Keratinocyte (primary cell): ENCODE results near the gene TLE1. TPM values are rescaled to one million over a fixed set of nuclear protein-coding genes. Genes with fewer than 3 reads are reported as not detected.

Experiments used
- DNase-seq: peaks from one replicate; pipeline ENCODE4 v3.0.0-alpha.2; 2011; ENCODE audit warnings: low read depth, missing footprints, low spot score
- FAIRE-seq: peaks from 2 replicates; lab custom pipeline; 2011; peaks lifted over from hg19 to GRCh38; lab: Jason Lieb, UNC
- H2AFZ ChIP-seq: 2 replicates; pipeline ENCODE4 v1.6.0; 2012; ENCODE audit warnings: low read length, control low read depth, inconsistent platforms; ENCODE audit not compliant: control insufficient read depth
- H3K27ac ChIP-seq: 2 replicates; pipeline ENCODE4 v1.5.1; 2011; ENCODE audit warnings: low read length; ENCODE audit not compliant: control insufficient read depth, insufficient read depth
- H3K27me3 ChIP-seq: 3 replicates; pipeline ENCODE4 v1.6.0; 2011; ENCODE audit warnings: low read length; ENCODE audit not compliant: control insufficient read depth, insufficient read depth; ENCODE audit errors: extremely low read depth
- H3K36me3 ChIP-seq, 2 experiments: 2 replicates in 1 of 2; 3 replicates in 1 of 2; pipeline ENCODE4 v1.5.1; 2011; ENCODE audit warnings: low read length in 2 of 2, mild to moderate bottlenecking in 1 of 2; ENCODE audit not compliant: control insufficient read depth in 2 of 2, insufficient read depth in 2 of 2; ENCODE audit errors: extremely low read depth in 1 of 2
- H3K4me1 ChIP-seq: 3 replicates; pipeline ENCODE4 v1.5.1; 2011; ENCODE audit warnings: low read length; ENCODE audit not compliant: control insufficient read depth, insufficient read depth; ENCODE audit errors: extremely low read depth
- H3K4me2 ChIP-seq: 3 replicates; pipeline ENCODE4 v1.6.0; 2011; ENCODE audit warnings: low read depth, low read length; ENCODE audit not compliant: control insufficient read depth, insufficient read depth; ENCODE audit errors: extremely low read depth
- H3K4me3 ChIP-seq, 3 experiments: fragments of 200-600 bp in 1 of 3; sonication (generic) in 1 of 3; 2 replicates in 2 of 3; 3 replicates in 1 of 3; pipeline ENCODE4 v1.5.1; 2011 to 2016; ENCODE audit warnings: low read length in 3 of 3, mild to moderate bottlenecking in 3 of 3, control low read depth in 2 of 3, inconsistent platforms in 1 of 3, low read depth in 1 of 3, mixed read lengths in 1 of 3, mixed run types in 1 of 3, moderate library complexity in 1 of 3; ENCODE audit not compliant: control insufficient read depth in 2 of 3, insufficient read depth in 2 of 3; ENCODE audit errors: extremely low read depth in 1 of 3
- H3K79me2 ChIP-seq: 2 replicates; pipeline ENCODE4 v1.6.0; 2012; ENCODE audit warnings: low read length; ENCODE audit not compliant: control insufficient read depth, insufficient read depth
- H3K9ac ChIP-seq: 3 replicates; pipeline ENCODE4 v1.6.0; 2011; ENCODE audit warnings: low read length; ENCODE audit not compliant: control insufficient read depth, insufficient read depth; ENCODE audit errors: extremely low read depth
- H3K9me1 ChIP-seq: 3 replicates; pipeline ENCODE4 v1.6.0; 2011; ENCODE audit warnings: low read length; ENCODE audit not compliant: control insufficient read depth, insufficient read depth; ENCODE audit errors: extremely low read depth
- H3K9me3 ChIP-seq: 2 replicates; pipeline ENCODE4 v1.5.1; 2012; ENCODE audit warnings: low read depth, low read length; ENCODE audit not compliant: control insufficient read depth
- H4K20me1 ChIP-seq: 3 replicates; pipeline ENCODE4 v1.6.0; 2011; ENCODE audit warnings: low read length; ENCODE audit not compliant: control insufficient read depth, insufficient read depth; ENCODE audit errors: extremely low read depth
- EZH2 ChIP-seq: IDR thresholded peaks from one replicate; pipeline ENCODE4 v1.6.1; 2012; ENCODE audit warnings: inconsistent platforms, mild to moderate bottlenecking, low read length, moderate library complexity
- dilution Hi-C: fragments of 300-500 bp; cut with MboI; formaldehyde crosslinking; loops from one replicate; pipeline ENCODE4 v1.7.0; 2020; ENCODE audit warnings: low sequenced_read_pairs; ENCODE audit not compliant: extremely low pct_ligation_motif_present
- polyA plus RNA-seq, 5 experiments: library from polyadenylated mRNA; depleted of rRNA in 3 of 5; stranded (reverse) in 3 of 5; stranded (forward) in 1 of 5; unstranded in 1 of 5; fragments of >200 nt; gene quantifications; 1 replicate in 1 of 5; 2 replicates in 3 of 5; 3 replicates in 1 of 5; pipeline versions ENCODE4 v1.2.1 to v1.2.3, GENCODE V29; 2011 to 2012; ENCODE audit warnings: missing spikeins in 2 of 5, low read depth in 1 of 5, low replicate concordance in 1 of 5
- TF ChIP-seq, protein P1 (sequence below), 3 experiments: IDR thresholded peaks in 1 of 3; conservative IDR thresholded peaks in 1 of 3; optimal IDR thresholded peaks in 1 of 3; 2 replicates in 2 of 3; 3 replicates in 1 of 3; pipeline versions ENCODE3 to v1.5.1; 2011; ENCODE audit warnings: low read length in 3 of 3, mild to moderate bottlenecking in 3 of 3, moderate library complexity in 2 of 3, control low read depth in 1 of 3, inconsistent platforms in 1 of 3; ENCODE audit not compliant: insufficient read depth in 2 of 3; ENCODE audit errors: extremely low read depth in 1 of 3

TLE1 gene
- polyA plus RNA-seq, 1 donor (not counting 4 experiments of a cell fraction or from before 2014, with no cell fraction given): 29.6 TPM

DNA sequence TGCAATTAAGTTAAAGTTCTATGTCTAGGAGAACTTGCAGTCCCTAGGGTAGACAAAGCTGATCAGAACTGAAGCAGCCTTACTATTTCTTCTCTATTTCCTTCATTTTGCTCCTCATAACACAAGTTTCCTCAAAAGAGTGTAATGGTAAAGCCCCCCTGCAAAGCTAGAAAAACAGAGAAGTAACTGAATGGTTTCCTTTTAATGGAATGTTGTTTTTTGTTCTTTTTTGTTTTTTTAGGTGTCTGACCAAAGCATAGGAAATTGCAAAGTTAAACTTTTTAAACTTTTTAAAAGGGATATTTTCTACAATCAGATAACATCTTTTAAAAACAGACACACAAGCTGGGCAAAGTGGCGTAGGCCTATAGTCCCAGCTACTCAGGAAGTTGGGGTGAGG is 145.7 kb downstream of the TLE1 start:
- no peak overlapping the region for H3K27ac ChIP-seq
- H3K79me2 ChIP-seq: no peaks in the 10 kb centered on the region
- no peaks in the 10 kb centered on the region for H3K27me3 ChIP-seq
- no peak overlapping the region for H3K9ac ChIP-seq
- H3K9me3 ChIP-seq: no peaks in the 10 kb centered on the region
- H3K36me3 ChIP-seq: no peaks in the 10 kb centered on the region
- no peak overlapping the region for H3K4me2 ChIP-seq
- H3K4me1 ChIP-seq: no peaks in the 10 kb centered on the region
- H4K20me1 ChIP-seq: no peaks in the 10 kb centered on the region
- DNase-seq: no peak
- FAIRE-seq: no peak
- H3K4me3 ChIP-seq: no peak overlapping the region
- no peak overlapping the region for H2AFZ ChIP-seq
- TF ChIP-seq, protein P1, sequence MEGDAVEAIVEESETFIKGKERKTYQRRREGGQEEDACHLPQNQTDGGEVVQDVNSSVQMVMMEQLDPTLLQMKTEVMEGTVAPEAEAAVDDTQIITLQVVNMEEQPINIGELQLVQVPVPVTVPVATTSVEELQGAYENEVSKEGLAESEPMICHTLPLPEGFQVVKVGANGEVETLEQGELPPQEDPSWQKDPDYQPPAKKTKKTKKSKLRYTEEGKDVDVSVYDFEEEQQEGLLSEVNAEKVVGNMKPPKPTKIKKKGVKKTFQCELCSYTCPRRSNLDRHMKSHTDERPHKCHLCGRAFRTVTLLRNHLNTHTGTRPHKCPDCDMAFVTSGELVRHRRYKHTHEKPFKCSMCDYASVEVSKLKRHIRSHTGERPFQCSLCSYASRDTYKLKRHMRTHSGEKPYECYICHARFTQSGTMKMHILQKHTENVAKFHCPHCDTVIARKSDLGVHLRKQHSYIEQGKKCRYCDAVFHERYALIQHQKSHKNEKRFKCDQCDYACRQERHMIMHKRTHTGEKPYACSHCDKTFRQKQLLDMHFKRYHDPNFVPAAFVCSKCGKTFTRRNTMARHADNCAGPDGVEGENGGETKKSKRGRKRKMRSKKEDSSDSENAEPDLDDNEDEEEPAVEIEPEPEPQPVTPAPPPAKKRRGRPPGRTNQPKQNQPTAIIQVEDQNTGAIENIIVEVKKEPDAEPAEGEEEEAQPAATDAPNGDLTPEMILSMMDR (optimal IDR thresholded peaks at IDR 0.05 in 1 of 3, IDR thresholded peaks at IDR 0.05 in 1 of 3, conservative IDR thresholded peaks at IDR 0.05 in 1 of 3; ENCODE audit: extremely low read depth in 1 of 3, insufficient read depth in 2 of 3, low read length in 3 of 3): no peak
- no peak for TF ChIP-seq EZH2
- dilution Hi-C loops: no loop called here
- H3K9me1 ChIP-seq: no peaks in the 10 kb centered on the region

DNA sequence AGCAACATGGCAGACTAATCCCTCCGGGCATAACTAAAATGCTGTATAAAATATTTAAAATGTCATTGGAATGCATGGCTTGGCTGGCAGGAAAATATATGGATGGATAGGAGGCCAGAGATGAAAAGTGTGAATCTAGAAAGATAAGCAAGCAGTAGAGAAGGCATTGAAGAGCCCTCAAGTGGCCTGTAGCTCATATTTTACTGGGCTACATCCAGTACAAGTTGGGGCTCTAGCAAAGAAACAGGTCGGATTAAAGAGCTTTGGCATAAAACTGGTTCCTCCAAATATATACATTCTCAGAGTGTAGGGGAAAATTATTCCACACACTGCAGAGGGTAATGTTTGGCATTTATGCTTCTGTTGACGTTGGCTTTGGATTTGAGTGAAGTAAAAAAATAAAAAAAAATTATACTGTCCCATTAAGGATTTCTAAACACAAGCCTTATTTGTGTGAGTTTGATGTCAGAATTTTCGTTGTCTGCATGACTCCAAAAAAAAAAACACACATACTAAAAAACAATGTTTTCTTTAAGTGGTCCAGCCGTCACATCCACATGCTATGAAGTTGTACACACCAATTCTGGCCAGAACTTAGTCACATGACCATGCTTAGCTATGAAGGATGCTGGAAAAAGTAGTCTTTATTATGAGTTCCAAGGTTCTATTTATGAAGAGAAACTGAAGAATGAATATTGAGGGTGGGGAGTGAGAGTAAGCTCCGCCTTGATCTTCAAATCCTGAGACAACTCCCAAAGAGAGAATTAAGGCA is 147.0 kb downstream of the TLE1 start:
- Histone ChIP-seq H3K9me1 (no peaks in the 10 kb centered on the region), H3K9me3 (no peaks in the 10 kb centered on the region), H3K9ac (no peak overlapping the region), H3K27ac (no peak overlapping the region), H4K20me1 (no peaks in the 10 kb centered on the region), H3K4me2 (no peak overlapping the region), H3K4me3 (no peak overlapping the region), H2AFZ (no peak overlapping the region), H3K4me1 (no peaks in the 10 kb centered on the region), H3K36me3 (no peaks in the 10 kb centered on the region), H3K79me2 (no peaks in the 10 kb centered on the region), H3K27me3 (no peaks in the 10 kb centered on the region)
- TF ChIP-seq EZH2: no peak
- TF ChIP-seq, protein P1 (optimal IDR thresholded peaks at IDR 0.05 in 1 of 3, IDR thresholded peaks at IDR 0.05 in 1 of 3, conservative IDR thresholded peaks at IDR 0.05 in 1 of 3; ENCODE audit: extremely low read depth in 1 of 3, insufficient read depth in 2 of 3, low read length in 3 of 3): no peak
- no peak for FAIRE-seq
- no peak for DNase-seq
- dilution Hi-C loops: no loop called here
